Measurements from ENCODE around the gene C18orf32.
"Not testable (repeated sequence)": the region's sequence is repeated elsewhere in the genome, so short reads cannot be mapped to it uniquely, and the experiment has no call there.

C18orf32 gene

DNA sequence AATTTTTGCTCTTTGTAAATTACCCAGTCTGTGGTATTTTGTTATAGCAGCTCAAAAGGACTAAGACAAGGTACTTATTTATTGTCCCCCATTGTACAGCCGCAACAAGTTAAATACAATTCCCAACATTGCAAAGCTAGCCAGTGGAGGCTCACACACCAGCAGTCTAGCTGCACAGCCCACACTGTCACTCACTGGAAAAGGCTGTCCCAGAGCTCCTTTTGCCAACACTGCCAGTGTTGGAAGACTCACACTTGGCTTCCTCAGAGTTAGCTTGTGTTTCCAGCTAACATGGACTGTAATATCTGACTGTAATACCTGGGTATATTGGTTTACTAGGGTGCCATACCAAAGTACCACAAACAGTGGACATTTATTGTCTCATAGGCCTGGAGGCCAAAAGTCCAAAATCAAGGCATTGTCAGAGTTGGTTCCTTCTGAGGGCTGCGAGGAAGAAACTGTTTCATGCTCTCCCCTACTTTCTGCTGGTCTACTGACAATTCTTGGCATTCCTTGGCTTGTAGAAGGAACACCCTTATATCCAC, 19.9 kb downstream of the C18orf32 start:
- DNase-seq, result no peak

GRCh38 chr18:49464718-49465598, 22.1 kb downstream of the C18orf32 start:
- peak; percentile 6 to 51 for DNase-seq

- DNase-seq, result no peak
Measured at GRCh38 chr18:49461602-49461977, 25.4 kb downstream of the C18orf32 start.

DNA sequence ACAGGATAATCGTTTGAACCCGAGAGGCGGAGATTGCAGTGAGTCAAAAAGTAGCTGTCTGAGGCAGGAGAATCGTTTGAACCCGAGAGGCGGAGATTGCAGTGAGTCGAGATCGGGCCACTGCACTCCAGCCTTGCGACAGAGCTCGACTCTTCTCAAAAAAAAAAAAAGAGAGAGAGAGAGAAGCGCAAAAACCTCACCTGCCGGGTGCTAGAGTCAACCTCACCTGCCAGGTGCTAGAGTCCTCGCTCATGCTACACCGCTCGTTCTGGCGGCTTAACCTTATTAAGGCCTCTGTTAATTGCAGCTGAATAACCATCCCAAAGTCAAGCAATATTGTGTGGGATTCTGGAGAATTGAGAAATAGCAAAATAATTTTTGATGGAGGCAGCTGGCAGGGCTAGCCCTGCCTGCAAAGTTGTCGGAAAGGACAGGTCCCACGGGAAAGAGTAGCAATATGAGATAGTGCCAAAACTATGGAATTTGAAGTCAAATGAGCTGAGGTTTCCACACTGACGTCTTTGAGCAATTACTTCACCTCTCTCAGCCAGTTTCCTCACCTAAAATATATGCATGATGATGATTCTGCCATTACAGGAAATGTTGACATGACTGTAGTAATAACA, 25.9 kb downstream of the C18orf32 start:
- no peak for DNase-seq

DNA sequence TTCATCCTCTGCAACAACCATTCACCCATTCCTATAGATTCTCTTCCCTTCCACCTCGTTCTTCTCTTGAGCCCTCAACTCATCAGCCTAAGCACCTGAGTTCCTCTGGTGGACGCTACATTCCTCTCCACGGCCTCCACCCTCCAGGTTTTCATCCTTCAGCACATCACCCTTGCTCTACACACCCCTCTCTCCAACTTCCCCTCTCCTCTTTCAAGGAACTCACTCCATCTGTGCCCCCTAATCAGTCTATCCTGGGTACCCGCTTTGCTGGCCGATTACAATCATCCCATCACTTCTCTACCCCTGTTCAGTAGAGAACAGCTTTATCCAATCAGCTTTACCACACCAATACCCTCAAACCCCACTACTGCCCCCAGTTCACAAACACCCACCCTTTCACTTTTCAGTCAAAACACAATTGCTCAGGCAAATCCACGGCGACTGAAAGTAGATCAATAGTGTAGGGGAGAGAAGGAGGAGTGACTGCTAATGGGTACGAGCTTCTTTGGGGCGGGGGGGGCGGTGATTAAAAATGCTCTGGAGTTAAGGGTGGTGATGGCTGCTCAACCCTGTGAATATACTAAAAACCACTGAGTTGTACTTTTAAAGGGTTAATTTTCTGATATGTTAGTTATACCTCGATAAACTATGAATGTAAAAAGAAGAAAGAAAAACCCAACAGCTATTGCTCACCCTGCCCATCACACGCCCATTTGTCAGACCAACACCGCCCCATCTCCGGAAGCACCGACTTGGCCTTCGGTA, 27.4 kb downstream of the C18orf32 start:
- DNase-seq, result peak in 1 of 2 experiments; percentile 36

DNA sequence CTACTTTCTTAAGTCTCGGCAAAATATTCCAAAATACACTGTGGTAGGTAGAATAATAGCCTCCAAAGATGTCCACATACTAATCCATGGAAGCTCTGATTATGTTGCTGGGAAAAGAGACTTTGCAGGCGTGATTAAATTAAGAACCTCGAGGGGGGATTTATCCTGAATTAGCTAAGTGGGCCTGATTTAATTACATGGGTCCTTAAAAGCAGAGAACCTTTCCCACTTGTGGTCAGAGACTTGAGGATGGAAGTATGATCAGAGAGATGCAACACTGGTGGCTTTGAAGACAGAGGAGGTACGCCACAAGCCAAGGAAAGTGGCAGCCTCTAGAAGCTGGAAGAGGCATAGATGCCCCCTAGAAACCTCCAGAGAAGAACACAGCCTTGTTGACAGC, 29.4 kb downstream of the C18orf32 start:
- peak; percentile 6 to 45 for DNase-seq

DNA sequence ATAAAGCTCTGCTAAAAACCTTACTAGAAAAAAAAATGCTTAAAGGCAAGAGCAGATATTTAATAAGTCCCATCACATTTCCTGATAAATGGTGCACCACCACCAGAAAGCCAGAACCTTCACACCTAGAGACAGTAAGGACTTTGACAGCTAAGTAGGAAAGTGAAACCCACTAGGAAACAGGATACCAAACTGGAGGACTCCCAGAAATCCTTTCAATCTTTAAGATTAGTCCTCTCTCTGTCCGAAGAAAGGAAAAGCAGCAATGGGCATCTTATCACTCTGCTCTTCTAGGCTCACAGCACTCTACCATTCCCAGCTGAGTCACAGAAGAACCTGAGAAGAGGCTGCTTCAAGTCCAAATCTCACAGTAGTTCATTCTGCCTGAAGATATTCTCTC, 30.2 kb downstream of the C18orf32 start:
- DNase-seq, result no peak

- DNase-seq, result not testable (repeated sequence)
Measured at GRCh38 chr18:49452534-49452933, 34.5 kb downstream of the C18orf32 start.

DNA sequence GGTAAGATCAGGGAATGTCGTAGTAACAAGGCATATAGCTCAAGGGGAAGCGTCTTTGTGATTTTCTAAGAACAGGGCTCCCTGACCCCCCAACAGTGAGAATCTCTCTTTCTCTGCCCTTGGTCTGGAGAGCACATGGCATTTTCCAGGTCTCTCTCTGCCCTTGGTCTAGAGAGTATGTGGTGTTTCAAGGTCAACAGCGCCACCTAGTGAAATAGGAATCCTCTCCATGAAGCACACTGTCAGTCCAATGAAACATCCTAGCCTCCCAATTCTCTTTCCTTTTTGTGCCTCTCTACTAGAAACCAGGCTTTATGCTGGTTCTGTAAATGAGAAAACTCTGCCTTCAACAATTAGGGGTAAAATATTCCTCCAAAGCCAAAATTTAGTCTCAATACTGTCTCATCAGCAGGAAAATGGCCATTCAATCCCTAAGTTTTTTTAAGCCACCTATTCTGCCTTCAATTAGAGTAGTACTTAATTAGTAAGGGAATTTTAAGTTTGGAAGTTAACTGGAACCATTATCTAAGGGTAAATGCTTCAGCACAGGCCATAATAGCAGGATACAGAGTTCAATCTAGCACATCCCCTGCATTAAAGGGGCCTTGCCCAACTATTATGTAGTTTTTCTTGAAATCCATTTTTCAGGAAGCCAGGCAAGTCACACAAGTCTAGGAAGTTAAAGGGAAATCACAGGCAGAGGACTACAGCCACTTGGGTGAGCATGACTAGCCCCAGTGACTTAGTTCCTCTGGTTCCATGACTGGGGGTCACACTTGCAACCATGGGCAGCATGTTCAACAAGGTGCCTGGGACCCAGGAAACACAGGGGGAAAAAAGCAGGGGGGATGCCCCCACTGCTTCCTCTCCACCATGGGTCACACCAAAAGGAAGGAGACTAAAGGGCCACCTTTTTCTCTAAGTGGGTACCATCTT, 39.0 kb downstream of the C18orf32 start:
- peak; percentile 57 to 67 for DNase-seq

DNA sequence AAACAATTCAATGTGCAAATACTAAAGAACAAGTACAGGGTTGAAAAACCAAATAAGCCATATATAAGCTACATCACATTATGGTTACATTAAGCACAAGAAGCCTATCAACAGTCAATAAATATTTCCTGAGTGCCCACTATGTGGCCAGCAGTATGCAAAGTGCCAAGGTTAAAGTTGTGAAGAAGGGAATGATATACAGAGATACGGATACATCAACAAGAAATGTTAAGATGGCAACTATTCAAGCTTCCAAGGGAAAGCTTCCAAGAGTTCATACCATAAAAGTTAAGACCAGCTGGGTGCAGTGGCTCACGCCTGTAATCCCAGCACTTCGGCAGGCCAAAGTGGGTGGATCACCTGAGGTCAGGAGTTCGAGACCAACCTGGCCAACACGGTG, 40.6 kb downstream of the C18orf32 start:
- no peak for DNase-seq

- no peak for DNase-seq
Measured at GRCh38 chr18:49444581-49444980, 42.5 kb downstream of the C18orf32 start.

DNA sequence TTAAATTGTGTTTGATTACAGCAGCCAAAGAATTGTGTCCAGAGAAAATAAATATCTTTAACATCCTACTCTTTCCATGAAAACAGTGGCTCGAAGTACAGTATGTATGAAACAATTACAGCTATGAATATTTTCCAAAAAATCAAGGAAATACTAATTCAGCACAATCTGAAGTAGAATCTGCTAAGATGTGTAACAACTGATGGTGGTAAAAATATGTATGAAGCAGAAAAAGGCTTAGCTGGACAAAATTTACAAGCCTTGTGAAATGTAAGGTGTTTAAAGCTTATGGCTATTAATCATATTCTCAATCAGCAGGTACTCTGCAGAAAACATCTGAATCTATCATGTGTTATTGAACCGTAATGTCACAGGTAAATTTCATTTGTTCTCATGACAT, 43.2 kb downstream of the C18orf32 start:
- no peak for DNase-seq

DNA sequence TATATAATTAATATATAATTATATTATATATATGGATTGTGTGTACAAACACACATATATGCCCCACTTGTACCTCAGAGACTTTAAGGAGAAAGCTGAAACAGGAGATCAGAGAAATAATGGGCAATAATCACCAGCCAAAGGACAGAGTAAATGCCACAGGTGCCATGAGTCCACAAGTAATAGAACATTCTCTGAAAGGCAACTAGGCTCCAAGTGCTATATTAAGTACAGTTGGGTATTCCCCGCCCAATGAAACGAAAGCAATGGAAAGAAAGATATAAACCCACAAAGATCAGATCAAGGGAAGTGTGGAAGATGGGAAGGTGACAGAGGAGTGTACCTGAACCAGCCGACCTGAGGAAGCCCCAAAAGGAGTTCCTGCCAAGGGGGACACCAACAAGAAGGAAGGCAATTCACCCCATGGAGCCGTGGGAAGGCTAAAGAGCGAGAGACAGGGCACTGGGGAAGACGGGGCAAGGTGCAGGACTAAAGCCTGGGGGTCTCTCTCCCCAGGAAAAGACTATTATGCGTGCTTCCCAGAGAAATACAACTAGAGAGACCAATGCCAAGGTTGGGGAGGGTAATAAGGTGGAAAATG, 45.6 kb downstream of the C18orf32 start:
- no peak for DNase-seq

DNA sequence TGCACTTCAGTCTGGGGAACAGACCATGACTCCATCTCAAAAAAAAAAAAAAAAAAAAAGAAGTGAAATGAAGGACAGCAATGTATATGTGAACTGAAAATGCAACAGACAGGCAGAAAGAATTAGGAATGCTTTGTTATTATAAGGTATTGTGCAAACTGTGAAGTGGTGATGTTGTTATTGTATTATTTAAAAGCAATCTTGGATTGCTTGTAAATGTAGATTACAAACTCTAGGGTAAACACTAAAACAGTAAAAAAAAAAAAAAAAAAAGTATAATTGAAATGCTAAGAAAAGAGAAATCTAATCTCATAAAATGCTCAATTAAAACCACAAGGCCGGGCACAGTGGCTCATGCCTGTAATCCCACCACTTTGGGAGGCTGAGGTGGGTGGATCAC, 51.9 kb downstream of the C18orf32 start:
- DNase-seq, result no peak

- DNase-seq, result no peak
Measured at GRCh38 chr18:49432602-49433001, 54.4 kb downstream of the C18orf32 start.

DNA sequence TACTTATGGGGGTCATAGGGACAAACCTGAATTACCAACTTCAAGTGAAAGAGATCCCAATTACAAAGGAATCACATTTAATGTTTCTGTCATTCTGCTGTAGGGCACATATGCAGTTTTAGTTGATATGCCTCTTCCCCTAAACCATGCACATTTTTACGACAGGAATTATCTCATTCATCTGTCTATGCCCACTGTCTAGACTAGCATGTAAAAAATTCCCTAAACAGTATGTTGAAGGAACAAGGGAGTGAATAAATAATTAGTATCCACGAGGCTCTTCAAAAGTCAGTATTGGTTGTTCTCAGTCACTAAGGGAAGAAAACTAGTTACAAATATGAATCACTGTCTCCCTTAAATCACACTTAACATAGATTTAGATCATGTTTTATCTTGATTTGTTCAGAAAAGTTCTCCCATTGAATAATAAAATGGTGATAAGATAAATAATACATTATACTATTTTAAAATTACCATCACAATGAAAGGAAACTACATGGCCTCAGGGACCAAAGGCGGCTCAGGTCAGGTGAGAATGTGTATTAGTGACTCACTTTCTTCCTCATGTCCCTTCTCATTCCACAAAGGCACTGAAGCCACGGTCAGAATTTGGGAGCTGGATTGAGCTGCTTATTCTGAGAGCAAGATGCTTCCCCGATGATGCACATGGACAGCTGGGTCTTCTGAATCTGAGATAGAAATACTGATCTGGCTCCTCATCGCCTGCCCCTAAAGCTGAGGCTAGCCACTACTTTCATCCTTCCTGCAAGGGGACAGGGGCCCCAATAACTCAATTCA, 55.7 kb downstream of the C18orf32 start:
- no peak for DNase-seq

Data from NCI-H524 (cell line).